ENCODE measurements around the gene SOX15. TPM values are rescaled to one million over a fixed set of nuclear protein-coding genes. Genes with fewer than 3 reads are reported as not detected.

SOX15 gene
- total and polyA plus RNA-seq, 12 donors = 0.29 to 2.4 (median 0.94) TPM; not detected in 2

GRCh38 chr17:7591596-7591995 is 1.7 kb upstream of the SOX15 start:
- 83 to 93% (median 88%) methylated on average over 5 of the region's 5 CpGs for WGBS, 4 donors
- H3K36me3 ChIP-seq (replicated peaks in 1 of 2) = peaks cover 0 to 77% of the 10 kb centered on the region in 2 donors
- H3K27me3 ChIP-seq = no peaks in the 10 kb centered on the region
- H3K9me3 ChIP-seq (replicated peaks in 1 of 3) = no peaks in the 10 kb centered on the region
- H3K4me1 ChIP-seq (replicated peaks in 1 of 2) = peaks cover 0 to 10% of the 10 kb centered on the region in 2 donors
- DNase-seq = no peak
- H3K4me3 ChIP-seq = no peak overlapping the region
- H3K27ac ChIP-seq = peak overlapping the region in 1 of 5 donors; percentile 15
- TF ChIP-seq, protein P1, sequence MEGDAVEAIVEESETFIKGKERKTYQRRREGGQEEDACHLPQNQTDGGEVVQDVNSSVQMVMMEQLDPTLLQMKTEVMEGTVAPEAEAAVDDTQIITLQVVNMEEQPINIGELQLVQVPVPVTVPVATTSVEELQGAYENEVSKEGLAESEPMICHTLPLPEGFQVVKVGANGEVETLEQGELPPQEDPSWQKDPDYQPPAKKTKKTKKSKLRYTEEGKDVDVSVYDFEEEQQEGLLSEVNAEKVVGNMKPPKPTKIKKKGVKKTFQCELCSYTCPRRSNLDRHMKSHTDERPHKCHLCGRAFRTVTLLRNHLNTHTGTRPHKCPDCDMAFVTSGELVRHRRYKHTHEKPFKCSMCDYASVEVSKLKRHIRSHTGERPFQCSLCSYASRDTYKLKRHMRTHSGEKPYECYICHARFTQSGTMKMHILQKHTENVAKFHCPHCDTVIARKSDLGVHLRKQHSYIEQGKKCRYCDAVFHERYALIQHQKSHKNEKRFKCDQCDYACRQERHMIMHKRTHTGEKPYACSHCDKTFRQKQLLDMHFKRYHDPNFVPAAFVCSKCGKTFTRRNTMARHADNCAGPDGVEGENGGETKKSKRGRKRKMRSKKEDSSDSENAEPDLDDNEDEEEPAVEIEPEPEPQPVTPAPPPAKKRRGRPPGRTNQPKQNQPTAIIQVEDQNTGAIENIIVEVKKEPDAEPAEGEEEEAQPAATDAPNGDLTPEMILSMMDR (IDR thresholded peaks at IDR 0.05) = no peak
- TF ChIP-seq POLR2A (IDR thresholded peaks at IDR 0.05) = no peak
- intact Hi-C loops (cut with DNase I) = no loop called here

DNA sequence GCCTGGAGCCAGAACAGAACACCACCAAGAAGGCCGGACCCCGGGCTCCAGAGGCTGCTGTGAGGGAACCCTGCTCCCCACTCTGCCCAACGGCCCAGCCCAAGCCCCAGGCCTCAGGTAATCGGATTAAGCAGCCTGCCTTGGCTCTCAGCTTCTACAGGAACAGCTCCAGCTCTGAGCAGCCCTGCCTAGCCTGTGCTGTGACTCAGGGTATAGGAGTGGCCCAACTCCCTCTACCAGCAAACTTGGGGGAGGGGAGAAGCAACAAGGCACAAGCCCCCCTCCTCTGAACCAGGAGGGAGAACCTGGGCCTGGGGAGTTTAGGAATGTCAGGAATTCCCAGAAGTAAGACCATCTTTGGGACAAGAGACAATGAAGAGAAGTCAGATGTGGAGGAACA is 849 bp upstream of the SOX15 start:
- peak in 5 of 7 donors; percentile 48 to 80 (median 53) for DNase-seq
- Histone ChIP-seq H3K9me3 (replicated peaks in 1 of 3) (no peaks in the 10 kb centered on the region), H3K4me1 (replicated peaks in 1 of 2) (peaks cover 0 to 10% of the 10 kb centered on the region in 2 donors), H3K27me3 (no peaks in the 10 kb centered on the region), H3K27ac (peak overlapping the region in 2 of 5 donors; percentile 15 to 30), H3K36me3 (replicated peaks in 1 of 2) (peaks cover 0 to 72% of the 10 kb centered on the region in 2 donors), H3K4me3 (no peak overlapping the region)
- intact Hi-C loops (cut with DNase I) = no loop called here
- TF ChIP-seq POLR2A (IDR thresholded peaks at IDR 0.05) = no peak
- TF ChIP-seq, protein P1 (IDR thresholded peaks at IDR 0.05) = no peak
- 62 to 74% methylated on average over 4 of the region's 4 CpGs; no CpG with 5 or more reads in 2 of the 4 donors for WGBS, 4 donors

DNA sequence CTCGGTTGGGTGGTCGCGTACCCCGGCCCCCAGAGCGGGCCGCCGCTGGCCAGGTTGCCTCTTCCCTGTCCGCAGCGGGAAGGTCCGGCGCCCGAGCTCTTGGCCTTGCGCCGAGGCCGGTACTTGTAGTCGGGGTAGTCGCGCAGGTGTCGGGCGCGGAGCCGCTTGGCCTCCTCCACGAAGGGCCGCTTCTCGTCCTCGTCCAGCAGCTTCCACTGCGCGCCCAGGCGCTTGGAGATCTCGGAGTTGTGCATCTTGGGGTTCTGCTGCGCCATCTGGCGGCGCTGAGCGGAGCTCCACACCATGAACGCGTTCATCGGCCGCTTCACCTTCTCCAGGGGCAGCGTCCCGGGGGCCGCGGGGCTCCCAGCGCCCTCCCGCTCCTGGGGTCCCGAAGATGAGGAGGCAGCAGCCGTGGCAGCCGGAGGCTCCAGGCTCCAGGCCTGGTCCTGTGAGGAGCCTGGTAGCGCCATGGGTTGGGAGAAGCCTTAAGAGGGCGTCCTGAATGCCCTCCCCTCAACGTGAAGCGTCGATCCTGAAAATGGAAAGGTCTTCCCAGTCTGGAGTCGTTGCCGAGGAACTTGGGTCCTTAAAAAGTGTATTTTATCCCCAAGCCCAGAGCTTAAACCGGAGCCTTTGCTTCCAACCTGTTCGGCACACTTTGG is 558 bp downstream of the SOX15 start:
- 10 to 100% (median 17%) methylated on average over 1 to 56 of the region's 56 CpGs for WGBS, 4 donors
- Histone ChIP-seq H3K4me3 (peak overlapping the region in 1 of 4 donors; percentile 12), H3K4me1 (replicated peaks in 1 of 2) (peaks cover 8 to 21% of the 10 kb centered on the region in 2 donors), H3K36me3 (replicated peaks in 1 of 2) (peaks cover 0 to 58% of the 10 kb centered on the region in 2 donors), H3K9me3 (replicated peaks in 1 of 3) (no peaks in the 10 kb centered on the region), H3K27ac (peak overlapping the region in 2 of 5 donors; percentile 42 to 46), H3K27me3 (no peaks in the 10 kb centered on the region)
- intact Hi-C loops (cut with DNase I) = no loop called here
- no peak for TF ChIP-seq POLR2A (IDR thresholded peaks at IDR 0.05)
- TF ChIP-seq, protein P1 (IDR thresholded peaks at IDR 0.05) = peak; percentile 77 to 90 (median 84)
- DNase-seq = peak; percentile 81 to 94 (median 86)

DNA sequence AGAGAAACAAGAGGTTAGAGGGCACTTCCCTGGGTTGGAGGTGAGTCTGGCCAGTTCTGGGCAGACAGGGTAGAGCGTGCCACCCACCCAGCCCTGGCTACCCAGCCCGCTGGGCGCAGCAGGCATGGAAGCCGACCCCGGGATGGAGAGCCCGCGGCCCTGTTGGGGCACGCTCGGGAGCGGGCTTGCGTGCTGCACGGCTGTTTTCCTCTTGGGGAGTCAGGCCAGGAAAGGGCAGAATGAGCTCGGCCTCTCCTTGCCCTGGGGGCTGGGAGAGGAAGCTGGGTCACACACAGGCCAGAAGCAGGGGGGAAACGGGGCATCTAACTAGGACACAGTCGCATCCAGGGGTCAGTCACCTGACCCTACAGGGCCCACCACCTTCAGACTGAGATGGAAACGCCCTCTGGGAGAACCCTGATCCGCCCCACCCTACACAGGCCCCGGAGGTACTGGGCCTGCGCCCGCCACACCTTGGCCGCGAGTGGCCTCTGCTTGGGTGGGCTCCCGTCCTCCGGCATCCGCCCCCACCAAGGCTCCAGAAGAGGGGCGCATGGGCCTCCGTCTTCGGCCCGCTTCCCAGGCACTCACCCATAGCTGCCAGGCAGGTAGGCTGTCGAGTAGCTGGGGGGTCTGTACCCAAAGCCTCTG is 1.2 kb downstream of the SOX15 start:
- intact Hi-C loops (cut with DNase I) = no loop called here
- Histone ChIP-seq H3K4me1 (replicated peaks in 1 of 2) (peaks cover 8 to 22% of the 10 kb centered on the region in 2 donors), H3K27ac (peak overlapping the region in 2 of 5 donors; percentile 42 to 46), H3K9me3 (replicated peaks in 1 of 3) (no peaks in the 10 kb centered on the region), H3K4me3 (peak overlapping the region in 1 of 4 donors; percentile 12), H3K27me3 (no peaks in the 10 kb centered on the region), H3K36me3 (replicated peaks in 1 of 2) (peaks cover 0 to 52% of the 10 kb centered on the region in 2 donors)
- no peak for DNase-seq
- TF ChIP-seq, protein P1 (IDR thresholded peaks at IDR 0.05) = no peak
- TF ChIP-seq POLR2A (IDR thresholded peaks at IDR 0.05) = no peak
- 61 to 85% (median 66%) methylated on average over 6 to 30 of the region's 30 CpGs for WGBS, 4 donors
